Measurements from ENCODE around the gene TBATA.

TBATA gene

DNA sequence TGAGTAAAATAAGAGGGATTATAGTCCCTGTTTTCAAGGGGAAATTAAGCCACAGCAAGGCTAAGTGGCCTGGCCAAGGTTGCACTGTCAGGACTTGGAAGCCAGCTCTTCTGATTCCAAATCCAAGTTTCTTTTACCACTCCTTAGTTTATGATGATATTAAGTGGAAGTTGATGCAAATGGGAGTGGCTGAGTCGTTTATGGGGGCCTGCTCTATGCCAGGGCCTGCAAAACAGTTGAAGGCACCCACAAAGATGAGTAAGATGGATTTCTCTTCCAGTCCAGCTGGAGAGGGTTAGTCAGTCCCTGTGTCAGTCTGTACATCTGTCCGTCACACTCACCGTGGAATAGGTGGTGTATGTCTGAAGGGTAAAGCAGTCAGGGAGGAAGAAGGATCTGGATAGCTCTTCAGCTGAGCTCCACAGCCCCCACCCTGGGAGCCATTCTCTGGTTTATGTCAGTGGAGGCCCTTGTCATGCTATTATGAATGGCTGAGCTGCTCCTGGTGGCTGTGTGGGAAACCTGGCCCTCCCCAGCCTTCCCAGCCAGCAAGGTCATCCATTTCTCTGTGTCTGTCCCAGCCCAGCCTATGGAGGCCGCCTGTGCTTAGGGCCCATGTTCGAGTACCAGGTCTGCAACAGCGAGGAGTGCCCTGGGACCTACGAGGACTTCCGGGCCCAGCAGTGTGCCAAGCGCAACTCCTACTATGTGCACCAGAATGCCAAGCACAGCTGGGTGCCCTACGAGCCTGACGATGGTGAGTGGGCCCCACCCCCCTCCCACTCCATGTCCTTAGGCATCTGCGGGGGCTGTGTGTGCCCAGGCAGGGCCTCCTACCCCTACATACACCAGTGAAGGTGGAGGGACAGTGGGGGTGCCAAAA lies 44.5 kb downstream of the TBATA start:
- DNase-seq: no peak

DNA sequence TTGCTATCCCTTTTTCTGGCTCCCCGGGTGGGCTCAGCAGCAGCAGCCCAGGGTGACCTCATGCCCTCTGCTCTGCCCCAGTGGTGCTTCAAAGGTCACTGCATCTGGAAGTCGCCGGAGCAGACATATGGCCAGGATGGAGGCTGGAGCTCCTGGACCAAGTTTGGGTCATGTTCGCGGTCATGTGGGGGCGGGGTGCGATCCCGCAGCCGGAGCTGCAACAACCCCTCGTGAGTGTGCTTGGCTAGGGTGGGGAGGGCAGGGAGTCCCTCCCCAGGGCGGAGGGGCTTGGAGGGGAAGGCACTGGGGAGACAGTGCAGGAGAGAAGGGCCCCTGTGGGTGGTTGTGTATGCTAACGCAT lies 46.4 kb downstream of the TBATA start:
- DNase-seq: no peak

- DNase-seq: no peak
These were observed 47.0 kb downstream of the TBATA start for GRCh38 chr10:70738006-70738760.

DNA sequence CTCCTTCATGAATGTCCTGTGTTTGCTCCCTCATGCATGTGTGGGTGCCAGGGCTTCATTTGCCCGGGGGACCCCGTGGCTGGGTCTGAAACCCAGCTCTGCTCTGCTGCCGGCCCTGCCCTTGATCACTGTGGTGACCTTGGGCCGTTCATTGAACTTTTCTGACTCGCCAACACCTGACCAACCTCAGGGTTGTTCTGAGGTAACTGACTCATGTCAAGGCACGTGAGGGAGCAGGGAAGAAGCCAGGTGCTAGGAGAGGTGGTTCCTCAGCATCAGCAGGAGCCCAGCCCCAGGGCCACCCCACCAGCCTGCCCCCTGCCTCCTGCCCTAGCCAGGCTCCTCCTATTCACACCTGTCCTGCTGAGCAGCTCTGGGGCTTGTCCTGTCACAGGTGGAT lies 47.9 kb downstream of the TBATA start:
- no peak for DNase-seq

GRCh38 chr10:70736525-70736924 lies 48.7 kb downstream of the TBATA start:
- DNase-seq: no peak

DNA sequence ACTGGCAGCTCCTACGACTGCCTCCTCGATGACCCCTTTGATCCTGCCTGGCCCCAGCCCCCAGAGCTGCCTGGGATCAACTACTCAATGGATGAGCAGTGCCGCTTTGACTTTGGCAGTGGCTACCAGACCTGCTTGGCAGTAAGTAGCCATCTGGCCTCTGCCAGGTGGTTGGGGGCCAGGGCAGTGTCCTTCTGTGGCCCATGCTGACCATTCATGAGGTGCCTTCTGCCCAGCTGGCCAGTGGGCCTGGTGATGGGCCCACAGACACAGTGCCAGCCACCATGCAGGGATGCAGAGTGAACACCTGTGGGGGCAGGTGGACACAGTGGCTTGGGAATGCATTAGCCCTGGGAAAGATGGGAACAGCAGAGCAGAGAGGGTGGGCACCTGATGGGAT lies 50.0 kb downstream of the TBATA start:
- DNase-seq: no peak

DNA sequence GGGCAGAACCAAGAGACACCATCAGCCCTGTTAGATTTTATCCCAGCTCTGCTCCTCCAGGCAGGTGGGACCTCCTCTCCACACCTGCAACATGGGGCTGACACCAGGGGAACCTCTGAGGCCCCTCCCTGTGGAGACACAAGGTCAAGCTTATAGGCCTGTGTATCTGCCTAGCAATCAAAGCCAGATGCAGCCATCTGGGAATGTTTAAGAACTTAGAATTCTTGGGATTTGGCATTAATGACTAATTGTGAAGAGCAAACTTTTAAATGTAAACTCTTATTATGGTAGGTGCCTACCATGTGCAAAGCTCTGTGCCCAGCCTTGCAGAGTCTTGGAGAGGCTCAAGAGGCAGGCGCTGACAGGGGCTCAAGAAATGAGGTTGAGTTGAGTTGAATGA lies 52.1 kb downstream of the TBATA start:
- no peak for DNase-seq

- no peak for DNase-seq
These were observed 52.6 kb downstream of the TBATA start for GRCh38 chr10:70732569-70732968.

- no peak for DNase-seq
These were observed 54.2 kb downstream of the TBATA start for GRCh38 chr10:70730955-70731354.

- peak; percentile 60 for DNase-seq
These were observed 55.3 kb downstream of the TBATA start for GRCh38 chr10:70729763-70730357.

DNA sequence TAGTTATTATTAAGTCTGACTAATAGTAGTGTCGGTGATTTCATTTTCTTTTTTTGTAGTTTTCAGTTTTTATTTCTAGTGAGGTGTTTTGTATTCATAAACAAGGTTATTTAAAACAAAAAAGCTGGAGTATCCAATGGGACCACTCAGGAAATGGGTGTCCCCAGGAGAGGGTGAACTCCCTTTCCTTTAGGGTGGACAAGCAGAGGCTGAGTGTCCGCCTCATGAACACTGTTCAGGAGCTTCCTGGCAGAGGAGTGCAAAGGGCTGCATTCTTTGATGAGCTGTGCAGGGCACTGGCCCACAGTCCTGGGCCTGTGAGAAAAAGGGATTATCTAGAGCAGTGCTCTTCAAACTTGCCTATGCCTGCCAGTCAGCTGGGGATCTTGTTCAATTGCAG lies 56.8 kb downstream of the TBATA start:
- no peak for DNase-seq

DNA sequence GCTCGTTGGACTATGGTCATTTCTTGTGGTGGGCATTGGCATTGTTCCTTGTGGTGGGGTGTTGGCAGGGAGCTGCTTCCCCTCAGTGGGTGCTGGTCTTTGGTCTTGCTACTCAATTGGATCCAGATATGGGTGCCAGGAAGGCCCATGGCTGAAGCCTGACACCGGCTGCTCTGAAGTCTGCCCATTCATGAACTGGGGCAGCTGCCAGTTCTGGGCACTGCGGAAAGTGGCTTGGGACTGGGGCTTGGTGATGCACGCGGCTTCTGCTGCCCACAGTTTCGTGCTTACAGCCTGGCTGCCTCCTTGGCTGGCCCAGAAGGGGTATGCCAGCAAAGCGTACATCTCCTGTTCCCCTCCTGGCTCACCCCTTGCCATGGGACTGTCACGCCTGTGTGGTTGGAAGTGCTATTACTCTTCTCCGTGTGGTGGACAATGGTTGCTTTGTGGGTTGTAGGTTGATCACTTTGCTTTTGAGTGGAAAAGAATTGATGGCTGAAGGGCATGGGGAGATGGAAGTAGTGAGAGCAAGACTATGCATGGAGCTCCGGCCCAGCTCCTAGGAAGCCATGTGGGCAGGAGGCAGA lies 58.2 kb downstream of the TBATA start:
- no peak for DNase-seq

- DNase-seq: no peak
These were observed 61.4 kb downstream of the TBATA start for GRCh38 chr10:70723771-70724170.

DNA sequence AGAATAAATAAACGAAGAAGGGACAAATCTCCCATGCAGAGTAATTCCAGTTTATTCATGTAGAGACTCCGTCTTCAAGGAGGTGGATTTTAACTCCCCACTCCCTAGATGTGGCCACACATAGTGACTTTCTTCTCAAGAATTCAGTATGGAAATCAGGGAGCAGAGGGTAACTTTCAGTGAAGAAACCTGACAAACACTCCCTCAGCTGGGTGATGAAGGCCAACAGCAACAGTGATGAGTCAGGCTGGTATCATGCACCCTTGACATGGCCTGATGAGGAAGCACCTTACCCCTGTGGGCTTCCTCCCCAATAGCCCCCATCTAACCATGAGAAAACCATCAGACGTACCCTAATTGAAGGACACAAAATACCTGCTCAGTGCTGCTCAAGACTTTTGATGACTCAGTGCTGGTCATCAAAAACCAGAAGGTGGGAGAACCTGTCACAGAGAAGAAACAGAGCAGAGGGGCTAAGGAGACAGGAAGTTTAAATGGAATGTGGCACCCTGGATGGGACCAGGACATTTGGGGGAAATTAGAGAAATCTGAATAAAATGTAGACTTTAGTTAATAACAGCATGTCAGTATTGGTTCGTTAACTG lies 62.3 kb downstream of the TBATA start:
- DNase-seq: no peak
